ENCODE measurements around the gene IRAK2.

Gene IRAK2

GRCh38 chr3:10274601-10275000, 109.9 kb downstream of the IRAK2 start:
- Histone ChIP-seq H3K4me1 (ENCODE audit: control insufficient read depth, insufficient read depth, low read length) (peaks cover 10% of the 10 kb centered on the region), H3K36me3 (ENCODE audit: control insufficient read depth, insufficient read depth, low read length) (no peaks in the 10 kb centered on the region)

GRCh38 chr3:10277115-10277625, 112.5 kb downstream of the IRAK2 start:
- Histone ChIP-seq H3K9me3 (ENCODE audit: control insufficient read depth, low read length) (no peaks in the 10 kb centered on the region), H3K4me1 (ENCODE audit: control insufficient read depth, insufficient read depth, low read length) (peaks cover 10% of the 10 kb centered on the region), H3K9ac (ENCODE audit: low read length) (no peak overlapping the region), H3K27me3 (ENCODE audit: control insufficient read depth, insufficient read depth, low read length) (no peaks in the 10 kb centered on the region), H3K36me3 (ENCODE audit: control insufficient read depth, insufficient read depth, low read length) (peaks cover 8% of the 10 kb centered on the region), H3K4me3 (ENCODE audit: low read length) (no peak overlapping the region)

More at GRCh38 chr3:10274601-10275000, 109.9 kb downstream of the IRAK2 start:
- Histone ChIP-seq H3K27me3 (ENCODE audit: control insufficient read depth, insufficient read depth, low read length) (no peaks in the 10 kb centered on the region), H3K4me3 (ENCODE audit: low read length) (no peak overlapping the region), H3K9me3 (ENCODE audit: control insufficient read depth, low read length) (no peaks in the 10 kb centered on the region), H3K9ac (ENCODE audit: low read length) (no peak overlapping the region)

- Histone ChIP-seq H3K9ac (ENCODE audit: low read length) (no peak overlapping the region), H3K4me1 (ENCODE audit: control insufficient read depth, insufficient read depth, low read length) (peaks cover 8% of the 10 kb centered on the region), H3K4me3 (ENCODE audit: low read length) (no peak overlapping the region), H3K9me3 (ENCODE audit: control insufficient read depth, low read length) (no peaks in the 10 kb centered on the region), H3K27me3 (ENCODE audit: control insufficient read depth, insufficient read depth, low read length) (no peaks in the 10 kb centered on the region), H3K36me3 (ENCODE audit: control insufficient read depth, insufficient read depth, low read length) (peaks cover 8% of the 10 kb centered on the region)
Observed at GRCh38 chr3:10278501-10278900, 113.8 kb downstream of the IRAK2 start.

- no peaks in the 10 kb centered on the region for H3K9me3 ChIP-seq (ENCODE audit: control insufficient read depth, low read length)
- no peaks in the 10 kb centered on the region for H3K4me1 ChIP-seq (ENCODE audit: control insufficient read depth, insufficient read depth, low read length)
- no peaks in the 10 kb centered on the region for H3K27me3 ChIP-seq (ENCODE audit: control insufficient read depth, insufficient read depth, low read length)
- H3K9ac ChIP-seq (ENCODE audit: low read length): no peak overlapping the region
- H3K4me3 ChIP-seq (ENCODE audit: low read length): no peak overlapping the region
- peaks cover 8% of the 10 kb centered on the region for H3K36me3 ChIP-seq (ENCODE audit: control insufficient read depth, insufficient read depth, low read length)
Observed at GRCh38 chr3:10279384-10280176, 114.9 kb downstream of the IRAK2 start.

GRCh38 chr3:10280177-10280529, 115.4 kb downstream of the IRAK2 start:
- Histone ChIP-seq H3K4me3 (ENCODE audit: low read length) (no peak overlapping the region), H3K4me1 (ENCODE audit: control insufficient read depth, insufficient read depth, low read length) (no peaks in the 10 kb centered on the region), H3K9ac (ENCODE audit: low read length) (no peak overlapping the region), H3K27me3 (ENCODE audit: control insufficient read depth, insufficient read depth, low read length) (no peaks in the 10 kb centered on the region), H3K9me3 (ENCODE audit: control insufficient read depth, low read length) (no peaks in the 10 kb centered on the region), H3K36me3 (ENCODE audit: control insufficient read depth, insufficient read depth, low read length) (peaks cover 8% of the 10 kb centered on the region)

GRCh38 chr3:10280571-10280970, 115.9 kb downstream of the IRAK2 start:
- no peaks in the 10 kb centered on the region for H3K4me1 ChIP-seq (ENCODE audit: control insufficient read depth, insufficient read depth, low read length)
- no peaks in the 10 kb centered on the region for H3K9me3 ChIP-seq (ENCODE audit: control insufficient read depth, low read length)
- peaks cover 8% of the 10 kb centered on the region for H3K36me3 ChIP-seq (ENCODE audit: control insufficient read depth, insufficient read depth, low read length)
- no peaks in the 10 kb centered on the region for H3K27me3 ChIP-seq (ENCODE audit: control insufficient read depth, insufficient read depth, low read length)
- no peak overlapping the region for H3K9ac ChIP-seq (ENCODE audit: low read length)
- H3K4me3 ChIP-seq (ENCODE audit: low read length): no peak overlapping the region

- H3K4me1 ChIP-seq (ENCODE audit: control insufficient read depth, insufficient read depth, low read length): no peaks in the 10 kb centered on the region
- peaks cover 8% of the 10 kb centered on the region for H3K36me3 ChIP-seq (ENCODE audit: control insufficient read depth, insufficient read depth, low read length)
- no peaks in the 10 kb centered on the region for H3K27me3 ChIP-seq (ENCODE audit: control insufficient read depth, insufficient read depth, low read length)
- H3K9me3 ChIP-seq (ENCODE audit: control insufficient read depth, low read length): no peaks in the 10 kb centered on the region
- H3K4me3 ChIP-seq (ENCODE audit: low read length): no peak overlapping the region
- H3K9ac ChIP-seq (ENCODE audit: low read length): no peak overlapping the region
Observed at GRCh38 chr3:10281951-10282350, 117.2 kb downstream of the IRAK2 start.

- Histone ChIP-seq H3K9ac (ENCODE audit: low read length) (no peak overlapping the region), H3K36me3 (ENCODE audit: control insufficient read depth, insufficient read depth, low read length) (peaks cover 12% of the 10 kb centered on the region), H3K9me3 (ENCODE audit: control insufficient read depth, low read length) (no peaks in the 10 kb centered on the region), H3K27me3 (ENCODE audit: control insufficient read depth, insufficient read depth, low read length) (no peaks in the 10 kb centered on the region), H3K4me1 (ENCODE audit: control insufficient read depth, insufficient read depth, low read length) (no peaks in the 10 kb centered on the region), H3K4me3 (ENCODE audit: low read length) (no peak overlapping the region)
Observed at GRCh38 chr3:10283638-10284037, 118.9 kb downstream of the IRAK2 start.

- no peak overlapping the region for H3K9ac ChIP-seq (ENCODE audit: low read length)
- H3K4me1 ChIP-seq (ENCODE audit: control insufficient read depth, insufficient read depth, low read length): no peaks in the 10 kb centered on the region
- H3K27me3 ChIP-seq (ENCODE audit: control insufficient read depth, insufficient read depth, low read length): no peaks in the 10 kb centered on the region
- H3K36me3 ChIP-seq (ENCODE audit: control insufficient read depth, insufficient read depth, low read length): peaks cover 18% of the 10 kb centered on the region
- no peaks in the 10 kb centered on the region for H3K9me3 ChIP-seq (ENCODE audit: control insufficient read depth, low read length)
- no peak overlapping the region for H3K4me3 ChIP-seq (ENCODE audit: low read length)
Observed at GRCh38 chr3:10284496-10284895, 119.8 kb downstream of the IRAK2 start.

GRCh38 chr3:10285272-10286132, 120.8 kb downstream of the IRAK2 start:
- H3K27me3 ChIP-seq (ENCODE audit: control insufficient read depth, insufficient read depth, low read length): no peaks in the 10 kb centered on the region
- H3K36me3 ChIP-seq (ENCODE audit: control insufficient read depth, insufficient read depth, low read length): peaks cover 10% of the 10 kb centered on the region

GRCh38 chr3:10286133-10286524, 121.4 kb downstream of the IRAK2 start:
- Histone ChIP-seq H3K36me3 (ENCODE audit: control insufficient read depth, insufficient read depth, low read length) (peaks cover 10% of the 10 kb centered on the region), H3K4me3 (ENCODE audit: low read length) (no peak overlapping the region), H3K9ac (ENCODE audit: low read length) (no peak overlapping the region), H3K9me3 (ENCODE audit: control insufficient read depth, low read length) (no peaks in the 10 kb centered on the region), H3K27me3 (ENCODE audit: control insufficient read depth, insufficient read depth, low read length) (no peaks in the 10 kb centered on the region), H3K4me1 (ENCODE audit: control insufficient read depth, insufficient read depth, low read length) (no peaks in the 10 kb centered on the region)

More at GRCh38 chr3:10285272-10286132, 120.8 kb downstream of the IRAK2 start:
- Histone ChIP-seq H3K4me1 (ENCODE audit: control insufficient read depth, insufficient read depth, low read length) (no peaks in the 10 kb centered on the region), H3K4me3 (ENCODE audit: low read length) (no peak overlapping the region), H3K9ac (ENCODE audit: low read length) (no peak overlapping the region), H3K9me3 (ENCODE audit: control insufficient read depth, low read length) (no peaks in the 10 kb centered on the region)

Data from mucosa of stomach (tissue), 1 donor.